Heart left ventricle (tissue), 13 donors: ENCODE results near the gene TTC33.

Experiments used
- POLR2A ChIP-seq, 2 donors: fragments of 450-650 bp; IDR thresholded peaks; one replicate each; pipeline ENCODE4 v1.6.1; 2017; ENCODE audit warnings: antibody characterized with exemption in 2 of 2, mild to moderate bottlenecking in 2 of 2, moderate library complexity in 2 of 2
- TF ChIP-seq, protein P1 (sequence below), 12 donors: fragments of 200-600 bp; sonication (generic) in 4 of 12; IDR thresholded peaks; one replicate each; pipeline versions ENCODE4 v1.5.0 to v1.8.0; 2018 to 2022; ENCODE audit warnings: antibody characterized with exemption in 12 of 12, mild to moderate bottlenecking in 5 of 12
- donor health status: ischemic (EF 13 %, LVEDD 7.1; RV severe dilation, severe dysfunction).
- donor health status: DM: no; HTN: yes; CAD: no.
- donor health status: DM: no; HTN: no; CAD: no.
- donor health status: ischemic (EF 25% LVEDD 6.9; RV normal size, moderate dysfunction).
- donor health status: ischemic (EF 25% LVEDD 5.7; RV mildly dilated, moderate dysfunction).
- donor health status: ischemic (EF 35%, LVEDD 5.7; RV mildly dilated, moderate dysfunction).
- donor health status: nonischemic (EF 11% LVEDD 7.7; RV severe dilation, severe dysfunction).
- donor health status: DM: yes; HTN: yes; CAD: no.
- donor health status: PGD.
- donor health status: ischemic (EF 29% LVEDD 5.4; RV normal size, mild dysfunction).
- donor health status: nonischemic (EF 23%, LVEDD 6.1; RV moderate dilation, normal function).

DNA sequence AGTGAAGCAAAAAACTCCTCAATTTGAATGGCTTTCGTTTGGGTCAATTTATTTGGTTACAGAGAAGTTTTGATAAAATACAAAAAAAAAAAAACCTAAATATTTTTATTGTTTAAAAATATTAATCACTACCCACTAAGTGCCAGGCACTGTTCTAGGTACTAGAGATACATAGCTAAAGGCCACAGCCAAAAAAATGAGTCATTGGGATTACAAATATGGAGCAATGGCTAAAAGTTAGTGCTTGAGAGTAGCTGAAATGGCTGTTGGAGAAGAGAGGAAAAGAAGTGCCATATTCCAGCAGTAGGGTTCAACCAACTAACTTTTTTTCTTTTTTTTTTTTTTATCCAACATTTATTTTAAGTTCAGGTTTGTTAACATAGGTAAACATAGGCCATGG lies 206.1 kb downstream of the TTC33 start:
- TF ChIP-seq, protein P1, sequence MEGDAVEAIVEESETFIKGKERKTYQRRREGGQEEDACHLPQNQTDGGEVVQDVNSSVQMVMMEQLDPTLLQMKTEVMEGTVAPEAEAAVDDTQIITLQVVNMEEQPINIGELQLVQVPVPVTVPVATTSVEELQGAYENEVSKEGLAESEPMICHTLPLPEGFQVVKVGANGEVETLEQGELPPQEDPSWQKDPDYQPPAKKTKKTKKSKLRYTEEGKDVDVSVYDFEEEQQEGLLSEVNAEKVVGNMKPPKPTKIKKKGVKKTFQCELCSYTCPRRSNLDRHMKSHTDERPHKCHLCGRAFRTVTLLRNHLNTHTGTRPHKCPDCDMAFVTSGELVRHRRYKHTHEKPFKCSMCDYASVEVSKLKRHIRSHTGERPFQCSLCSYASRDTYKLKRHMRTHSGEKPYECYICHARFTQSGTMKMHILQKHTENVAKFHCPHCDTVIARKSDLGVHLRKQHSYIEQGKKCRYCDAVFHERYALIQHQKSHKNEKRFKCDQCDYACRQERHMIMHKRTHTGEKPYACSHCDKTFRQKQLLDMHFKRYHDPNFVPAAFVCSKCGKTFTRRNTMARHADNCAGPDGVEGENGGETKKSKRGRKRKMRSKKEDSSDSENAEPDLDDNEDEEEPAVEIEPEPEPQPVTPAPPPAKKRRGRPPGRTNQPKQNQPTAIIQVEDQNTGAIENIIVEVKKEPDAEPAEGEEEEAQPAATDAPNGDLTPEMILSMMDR (IDR thresholded peaks at IDR 0.05) = no peak
- TF ChIP-seq POLR2A (IDR thresholded peaks at IDR 0.05) = no peak
